GM23338 (cell line): ENCODE measurements around the gene PRR19. TPM values are rescaled to one million over a fixed set of nuclear protein-coding genes. Genes with fewer than 3 reads are reported as not detected.

Experiments used
- ATAC-seq: fragments of 200-7000 bp; cut with Tn5 transposase; 3 replicates; pipeline ENCODE4 v1.9.1; 2020
- DNase-seq: peaks from one replicate; pipeline ENCODE4 v3.0.0-alpha.2; 2015; ENCODE audit warnings: low spot score
- H2AFZ ChIP-seq: fragments of 200-600 bp; sonication (generic); 2 replicates; pipeline ENCODE4 v1.8.0; 2016; ENCODE audit warnings: antibody characterized with exemption, mild to moderate bottlenecking, moderate library complexity
- H3F3A ChIP-seq: fragments of 200-600 bp; sonication (generic); replicated peaks from 2 replicates; pipeline ENCODE4 v1.8.0; 2017; ENCODE audit warnings: antibody characterized with exemption, mixed run types, low read depth
- H3K27ac ChIP-seq: fragments of 200-600 bp; sonication (generic); 2 replicates; pipeline ENCODE4 v1.6.1; 2016; ENCODE audit warnings: low read depth
- H3K27me3 ChIP-seq: fragments of 200-600 bp; sonication (generic); 2 replicates; pipeline ENCODE4 v1.8.0; 2016; ENCODE audit warnings: mild to moderate bottlenecking, mixed run types, moderate library complexity; ENCODE audit not compliant: insufficient read depth
- H3K36me3 ChIP-seq: fragments of 200-600 bp; sonication (generic); 2 replicates; pipeline ENCODE4 v1.8.0; 2016; ENCODE audit warnings: mild to moderate bottlenecking; ENCODE audit not compliant: insufficient read depth
- H3K4me1 ChIP-seq: fragments of 200-600 bp; sonication (generic); 2 replicates; pipeline ENCODE4 v1.8.0; 2016; ENCODE audit warnings: mild to moderate bottlenecking, moderate library complexity; ENCODE audit not compliant: insufficient read depth
- H3K4me2 ChIP-seq: fragments of 200-600 bp; sonication (generic); 2 replicates; pipeline ENCODE4 v1.7.1; 2017; ENCODE audit warnings: mixed run types
- H3K4me3 ChIP-seq: fragments of 200-600 bp; sonication (generic); 2 replicates; pipeline ENCODE4 v1.6.1; 2016; ENCODE audit warnings: mixed run types
- H3K79me2 ChIP-seq: fragments of 200-600 bp; sonication (generic); replicated peaks from 2 replicates; pipeline ENCODE4 v1.8.0; 2017; ENCODE audit warnings: mild to moderate bottlenecking; ENCODE audit not compliant: insufficient read depth
- H3K9me2 ChIP-seq: fragments of 200-600 bp; sonication (generic); 2 replicates; pipeline ENCODE4 v1.8.0; 2017; ENCODE audit not compliant: insufficient read depth
- H4K20me1 ChIP-seq: fragments of 200-600 bp; sonication (generic); replicated peaks from 2 replicates; pipeline ENCODE4 v1.8.0; 2017; ENCODE audit warnings: mild to moderate bottlenecking; ENCODE audit not compliant: insufficient read depth
- H3K27ac Mint-ChIP-seq: 2 replicates; pipeline ENCODE4 v1.8.0; 2020; ENCODE audit warnings: inconsistent platforms, mild to moderate bottlenecking, moderate library complexity, mixed read lengths
- H3K27me3 Mint-ChIP-seq: 3 replicates; pipeline ENCODE4 v1.8.0; 2022; ENCODE audit warnings: low read depth, mild to moderate bottlenecking, moderate library complexity, mixed read lengths, inconsistent platforms; ENCODE audit not compliant: insufficient read depth, poor library complexity
- H3K36me3 Mint-ChIP-seq: 3 replicates; pipeline ENCODE4 v1.8.0; 2021; ENCODE audit warnings: low read depth, mild to moderate bottlenecking, inconsistent platforms, moderate library complexity, mixed read lengths
- H3K4me1 Mint-ChIP-seq: 3 replicates; pipeline ENCODE4 v1.8.0; 2020; ENCODE audit warnings: mild to moderate bottlenecking, inconsistent platforms, mixed read lengths
- H3K4me3 Mint-ChIP-seq: 3 replicates; pipeline ENCODE4 v1.8.0; 2021; ENCODE audit warnings: moderate library complexity, mild to moderate bottlenecking, inconsistent platforms, mixed read lengths
- H3K9me3 Mint-ChIP-seq: 3 replicates; pipeline ENCODE4 v1.8.0; 2020; ENCODE audit warnings: moderate library complexity, mild to moderate bottlenecking, inconsistent platforms, mixed read lengths
- CREB1 ChIP-seq: fragments of 250-450 bp; sonication (Bioruptor Pico); IDR thresholded peaks from 2 replicates; pipeline ENCODE4 v1.5.0; 2020; ENCODE audit warnings: low read depth, mild to moderate bottlenecking, moderate library complexity
- ETS1 ChIP-seq: IDR thresholded peaks from 2 replicates; pipeline ENCODE4 v1.6.1; 2016; ENCODE audit warnings: antibody characterized with exemption
- EZH2phosphoT487 ChIP-seq: fragments of 200-600 bp; sonication (generic); IDR thresholded peaks from one replicate; pipeline ENCODE4 v1.8.1; 2018; ENCODE audit warnings: antibody characterized with exemption; ENCODE audit not compliant: unreplicated experiment
- POLR2AphosphoS5 ChIP-seq: IDR thresholded peaks from 2 replicates; pipeline ENCODE4 v1.6.1; 2016; ENCODE audit warnings: antibody characterized with exemption, low read depth
- REST ChIP-seq: IDR thresholded peaks from one replicate; pipeline ENCODE4 v1.6.1; 2018; ENCODE audit warnings: antibody characterized with exemption; ENCODE audit not compliant: unreplicated experiment
- STAT1 ChIP-seq: IDR thresholded peaks from one replicate; pipeline ENCODE4 v1.6.1; 2016; ENCODE audit warnings: antibody characterized with exemption; ENCODE audit not compliant: unreplicated experiment
- ZNF114 ChIP-seq: fragments of 250-450 bp; sonication (Bioruptor Pico); IDR thresholded peaks from 2 replicates; pipeline ENCODE4 v1.5.0; 2020; ENCODE audit warnings: mild to moderate bottlenecking, moderate library complexity
- polyA plus RNA-seq: library from polyadenylated mRNA; unstranded; fragments of >200 nt; fragmentation: Nextera tagmentation; extraction: Ambion mirVana; gene quantifications from 2 replicates; pipeline ENCODE4 v1.2.1, GENCODE V29; 2016
- total RNA-seq: library from RNA; depleted of rRNA; stranded (reverse); fragments of >200 nt; shearing (Covaris generic); gene quantifications from 2 replicates; pipeline ENCODE4 v1.2.3, GENCODE V29; 2014
- TF ChIP-seq, protein P1 (sequence below): fragments of 250-450 bp; sonication (Bioruptor Pico); IDR thresholded peaks from 2 replicates; pipeline ENCODE4 v1.5.0; 2020; ENCODE audit warnings: mild to moderate bottlenecking, moderate library complexity

PRR19 gene
- total and polyA plus RNA-seq, 2 experiments from 2014 or later: 3.6 to 4.1 TPM

DNA sequence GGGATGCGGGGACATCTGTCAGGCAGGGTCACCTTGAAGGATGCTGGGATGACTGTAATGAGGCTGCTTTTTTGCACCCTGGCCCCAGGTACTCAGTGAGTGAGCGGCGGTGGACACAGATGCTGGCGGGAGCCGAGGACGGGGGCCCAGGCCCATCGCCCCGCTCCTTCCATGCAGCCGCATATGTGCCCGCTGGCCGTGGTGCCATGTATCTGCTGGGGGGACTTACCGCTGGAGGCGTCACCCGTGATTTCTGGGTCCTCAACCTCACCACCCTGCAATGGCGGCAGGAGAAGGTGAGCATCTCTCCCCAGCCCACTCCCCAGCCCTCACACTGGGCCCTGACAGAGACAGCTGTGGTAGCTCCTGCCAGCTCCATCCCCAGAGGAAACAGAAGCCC, 54.8 kb downstream of the PRR19 start:
- Histone ChIP-seq H3K79me2 (no peaks in the 10 kb centered on the region), H3F3A (no peaks in the 10 kb centered on the region), H3K4me1 (no peaks in the 10 kb centered on the region; the same call in 1 of the 2 replicates), H3K27me3 (no peaks in the 10 kb centered on the region), H3K4me3 (no peak overlapping the region), H3K36me3 (no peaks in the 10 kb centered on the region), H3K9me2 (no peaks in the 10 kb centered on the region), H2AFZ (no peak overlapping the region), H4K20me1 (no peaks in the 10 kb centered on the region), H3K27ac (no peak overlapping the region), H3K4me2 (no peak overlapping the region)
- Mint-ChIP-seq H3K27me3 (peaks cover 13% of the 10 kb centered on the region), H3K4me3 (no peak overlapping the region), H3K4me1 (peaks cover 21% of the 10 kb centered on the region), H3K36me3 (peaks cover 21% of the 10 kb centered on the region), H3K9me3 (peaks cover 3% of the 10 kb centered on the region; the same call in 2 of the 3 replicates), H3K27ac (no peak overlapping the region)
- DNase-seq (no peak), ATAC-seq (no peak)
- TF ChIP-seq EZH2phosphoT487 (no peak), ZNF114 (CRISPR knock-in tag) (no peak), REST (no peak), POLR2AphosphoS5 (no peak)

- no peak overlapping the region for H3K4me2 ChIP-seq
- H3K36me3 ChIP-seq: no peaks in the 10 kb centered on the region
- H3K4me3 Mint-ChIP-seq: no peak overlapping the region; the same call in 2 of the 3 replicates
- H3K9me2 ChIP-seq: no peaks in the 10 kb centered on the region
- no peaks in the 10 kb centered on the region for H4K20me1 ChIP-seq
- no peaks in the 10 kb centered on the region; the same call in 1 of the 2 replicates for H3K4me1 ChIP-seq
- peaks cover 3% of the 10 kb centered on the region; the same call in 2 of the 3 replicates for H3K9me3 Mint-ChIP-seq
- H3K27ac ChIP-seq: no peak overlapping the region
- peaks cover 13% of the 10 kb centered on the region for H3K27me3 Mint-ChIP-seq
- no peak for ATAC-seq
- no peak for DNase-seq
- no peaks in the 10 kb centered on the region for H3K27me3 ChIP-seq
- H3F3A ChIP-seq: no peaks in the 10 kb centered on the region
- H3K36me3 Mint-ChIP-seq: peaks cover 18% of the 10 kb centered on the region
- no peaks in the 10 kb centered on the region for H3K79me2 ChIP-seq
- no peak overlapping the region for H2AFZ ChIP-seq
- peaks cover 20% of the 10 kb centered on the region for H3K4me1 Mint-ChIP-seq
- H3K4me3 ChIP-seq: no peak overlapping the region
- H3K27ac Mint-ChIP-seq: no peak overlapping the region
- TF ChIP-seq, protein P1, sequence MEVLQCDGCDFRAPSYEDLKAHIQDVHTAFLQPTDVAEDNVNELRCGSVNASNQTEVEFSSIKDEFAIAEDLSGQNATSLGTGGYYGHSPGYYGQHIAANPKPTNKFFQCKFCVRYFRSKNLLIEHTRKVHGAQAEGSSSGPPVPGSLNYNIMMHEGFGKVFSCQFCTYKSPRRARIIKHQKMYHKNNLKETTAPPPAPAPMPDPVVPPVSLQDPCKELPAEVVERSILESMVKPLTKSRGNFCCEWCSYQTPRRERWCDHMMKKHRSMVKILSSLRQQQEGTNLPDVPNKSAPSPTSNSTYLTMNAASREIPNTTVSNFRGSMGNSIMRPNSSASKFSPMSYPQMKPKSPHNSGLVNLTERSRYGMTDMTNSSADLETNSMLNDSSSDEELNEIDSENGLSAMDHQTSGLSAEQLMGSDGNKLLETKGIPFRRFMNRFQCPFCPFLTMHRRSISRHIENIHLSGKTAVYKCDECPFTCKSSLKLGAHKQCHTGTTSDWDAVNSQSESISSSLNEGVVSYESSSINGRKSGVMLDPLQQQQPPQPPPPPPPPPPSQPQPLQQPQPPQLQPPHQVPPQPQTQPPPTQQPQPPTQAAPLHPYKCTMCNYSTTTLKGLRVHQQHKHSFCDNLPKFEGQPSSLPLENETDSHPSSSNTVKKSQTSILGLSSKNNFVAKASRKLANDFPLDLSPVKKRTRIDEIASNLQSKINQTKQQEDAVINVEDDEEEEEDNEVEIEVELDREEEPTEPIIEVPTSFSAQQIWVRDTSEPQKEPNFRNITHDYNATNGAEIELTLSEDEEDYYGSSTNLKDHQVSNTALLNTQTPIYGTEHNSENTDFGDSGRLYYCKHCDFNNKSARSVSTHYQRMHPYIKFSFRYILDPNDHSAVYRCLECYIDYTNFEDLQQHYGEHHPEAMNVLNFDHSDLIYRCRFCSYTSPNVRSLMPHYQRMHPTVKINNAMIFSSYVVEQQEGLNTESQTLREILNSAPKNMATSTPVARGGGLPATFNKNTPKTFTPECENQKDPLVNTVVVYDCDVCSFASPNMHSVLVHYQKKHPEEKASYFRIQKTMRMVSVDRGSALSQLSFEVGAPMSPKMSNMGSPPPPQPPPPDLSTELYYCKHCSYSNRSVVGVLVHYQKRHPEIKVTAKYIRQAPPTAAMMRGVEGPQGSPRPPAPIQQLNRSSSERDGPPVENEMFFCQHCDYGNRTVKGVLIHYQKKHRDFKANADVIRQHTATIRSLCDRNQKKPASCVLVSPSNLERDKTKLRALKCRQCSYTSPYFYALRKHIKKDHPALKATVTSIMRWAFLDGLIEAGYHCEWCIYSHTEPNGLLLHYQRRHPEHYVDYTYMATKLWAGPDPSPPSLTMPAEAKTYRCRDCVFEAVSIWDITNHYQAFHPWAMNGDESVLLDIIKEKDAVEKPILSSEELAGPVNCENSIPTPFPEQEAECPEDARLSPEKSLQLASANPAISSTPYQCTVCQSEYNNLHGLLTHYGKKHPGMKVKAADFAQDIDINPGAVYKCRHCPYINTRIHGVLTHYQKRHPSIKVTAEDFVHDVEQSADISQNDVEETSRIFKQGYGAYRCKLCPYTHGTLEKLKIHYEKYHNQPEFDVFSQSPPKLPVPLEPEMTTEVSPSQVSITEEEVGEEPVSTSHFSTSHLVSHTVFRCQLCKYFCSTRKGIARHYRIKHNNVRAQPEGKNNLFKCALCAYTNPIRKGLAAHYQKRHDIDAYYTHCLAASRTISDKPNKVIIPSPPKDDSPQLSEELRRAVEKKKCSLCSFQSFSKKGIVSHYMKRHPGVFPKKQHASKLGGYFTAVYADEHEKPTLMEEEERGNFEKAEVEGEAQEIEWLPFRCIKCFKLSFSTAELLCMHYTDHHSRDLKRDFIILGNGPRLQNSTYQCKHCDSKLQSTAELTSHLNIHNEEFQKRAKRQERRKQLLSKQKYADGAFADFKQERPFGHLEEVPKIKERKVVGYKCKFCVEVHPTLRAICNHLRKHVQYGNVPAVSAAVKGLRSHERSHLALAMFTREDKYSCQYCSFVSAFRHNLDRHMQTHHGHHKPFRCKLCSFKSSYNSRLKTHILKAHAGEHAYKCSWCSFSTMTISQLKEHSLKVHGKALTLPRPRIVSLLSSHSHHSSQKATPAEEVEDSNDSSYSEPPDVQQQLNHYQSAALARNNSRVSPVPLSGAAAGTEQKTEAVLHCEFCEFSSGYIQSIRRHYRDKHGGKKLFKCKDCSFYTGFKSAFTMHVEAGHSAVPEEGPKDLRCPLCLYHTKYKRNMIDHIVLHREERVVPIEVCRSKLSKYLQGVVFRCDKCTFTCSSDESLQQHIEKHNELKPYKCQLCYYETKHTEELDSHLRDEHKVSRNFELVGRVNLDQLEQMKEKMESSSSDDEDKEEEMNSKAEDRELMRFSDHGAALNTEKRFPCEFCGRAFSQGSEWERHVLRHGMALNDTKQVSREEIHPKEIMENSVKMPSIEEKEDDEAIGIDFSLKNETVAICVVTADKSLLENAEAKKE (CRISPR knock-in tag): no peak
- no peak for TF ChIP-seq STAT1
- TF ChIP-seq ETS1: no peak
- no peak for TF ChIP-seq CREB1 (CRISPR knock-in tag)
These were observed 55.4 kb downstream of the PRR19 start for GRCh38 chr19:42357290-42357689.
